ENCODE measurements around the gene FAM228B.

DNA sequence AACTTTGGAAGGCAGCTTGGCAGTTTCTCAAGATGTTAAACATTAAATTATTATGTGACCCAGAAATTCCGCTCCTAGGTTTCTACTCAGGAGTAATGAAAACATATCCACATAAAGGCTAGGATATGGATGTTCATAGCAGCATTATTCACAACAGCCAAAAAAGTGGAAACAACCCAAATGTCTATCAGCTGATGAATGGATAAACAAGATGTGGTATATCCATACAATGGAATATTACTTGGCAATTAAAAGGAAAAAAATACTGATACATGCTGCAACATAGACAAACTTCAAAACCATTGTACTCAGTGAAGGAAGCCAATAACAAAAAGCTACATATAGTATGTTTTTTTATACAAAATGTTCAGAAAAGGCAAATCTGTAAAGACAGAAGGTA lies 39.2 kb downstream of the FAM228B start:
- TF ChIP-seq POLR2A (IDR thresholded peaks at IDR 0.05; ENCODE audit: low read depth, low read length): no peak
- no peak for TF ChIP-seq POLR2AphosphoS5 (IDR thresholded peaks at IDR 0.05; ENCODE audit: low read depth, low read length)
- no peak for TF ChIP-seq TAF1 (IDR thresholded peaks at IDR 0.05; ENCODE audit: low read depth, low read length)
- no peak for TF ChIP-seq POU2F2 (IDR thresholded peaks at IDR 0.05; ENCODE audit: low read depth, low read length)

Measured in GM12891 (cell line).